Body of pancreas (tissue), 4 donors: Measurements from ENCODE around the gene MRPL17.

Experiments used
- POLR2A ChIP-seq, 3 donors: fragments of 450-650 bp; IDR thresholded peaks; one replicate each; pipeline ENCODE4 v1.6.1; 2016; ENCODE audit warnings: antibody characterized with exemption in 3 of 3, mild to moderate bottlenecking in 2 of 3
- TF ChIP-seq, protein P1 (sequence below), 7 experiments: fragments of 450-650 bp in 4 of 7; fragments of 200-600 bp in 3 of 7; sonication (generic) in 3 of 7; IDR thresholded peaks; one replicate each; pipeline ENCODE4 v1.5.1; 2016 to 2019; ENCODE audit warnings: antibody characterized with exemption in 7 of 7

- TF ChIP-seq, protein P1, sequence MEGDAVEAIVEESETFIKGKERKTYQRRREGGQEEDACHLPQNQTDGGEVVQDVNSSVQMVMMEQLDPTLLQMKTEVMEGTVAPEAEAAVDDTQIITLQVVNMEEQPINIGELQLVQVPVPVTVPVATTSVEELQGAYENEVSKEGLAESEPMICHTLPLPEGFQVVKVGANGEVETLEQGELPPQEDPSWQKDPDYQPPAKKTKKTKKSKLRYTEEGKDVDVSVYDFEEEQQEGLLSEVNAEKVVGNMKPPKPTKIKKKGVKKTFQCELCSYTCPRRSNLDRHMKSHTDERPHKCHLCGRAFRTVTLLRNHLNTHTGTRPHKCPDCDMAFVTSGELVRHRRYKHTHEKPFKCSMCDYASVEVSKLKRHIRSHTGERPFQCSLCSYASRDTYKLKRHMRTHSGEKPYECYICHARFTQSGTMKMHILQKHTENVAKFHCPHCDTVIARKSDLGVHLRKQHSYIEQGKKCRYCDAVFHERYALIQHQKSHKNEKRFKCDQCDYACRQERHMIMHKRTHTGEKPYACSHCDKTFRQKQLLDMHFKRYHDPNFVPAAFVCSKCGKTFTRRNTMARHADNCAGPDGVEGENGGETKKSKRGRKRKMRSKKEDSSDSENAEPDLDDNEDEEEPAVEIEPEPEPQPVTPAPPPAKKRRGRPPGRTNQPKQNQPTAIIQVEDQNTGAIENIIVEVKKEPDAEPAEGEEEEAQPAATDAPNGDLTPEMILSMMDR (IDR thresholded peaks at IDR 0.05), result no peak
- no peak for TF ChIP-seq POLR2A (IDR thresholded peaks at IDR 0.05)
These were observed 49.4 kb downstream of the MRPL17 start for GRCh38 chr11:6633422-6634408.
